Cortex of kidney (tissue), 1 donor: Measurements from ENCODE around the gene PRR7.
A peak's percentile ranks its signal among the peaks of the same experiment; 100 is the strongest.
"Not testable (repeated sequence)": the region's sequence is repeated elsewhere in the genome, so short reads cannot be mapped to it uniquely, and the experiment has no call there.

Source experiments
- DNase-seq: peaks from one replicate; lab custom pipeline; 2025; lab: John Stamatoyannopoulos, UW

Gene PRR7

GRCh38 chr5:177484902-177485549 lies 38.4 kb downstream of the PRR7 start:
- no peak for DNase-seq

- DNase-seq = not testable (repeated sequence)
Measured at GRCh38 chr5:177485753-177486152, 39.1 kb downstream of the PRR7 start.

- no peak for DNase-seq
Measured at GRCh38 chr5:177486256-177486655, 39.6 kb downstream of the PRR7 start.

GRCh38 chr5:177487144-177487543 lies 40.5 kb downstream of the PRR7 start:
- no peak for DNase-seq

GRCh38 chr5:177487975-177488374 lies 41.4 kb downstream of the PRR7 start:
- DNase-seq = no peak

- no peak for DNase-seq
Measured at GRCh38 chr5:177489119-177489716, 42.6 kb downstream of the PRR7 start.

GRCh38 chr5:177490311-177490991 lies 43.8 kb downstream of the PRR7 start:
- no peak for DNase-seq

GRCh38 chr5:177490992-177491391 lies 44.4 kb downstream of the PRR7 start:
- no peak for DNase-seq

GRCh38 chr5:177491429-177491945 lies 44.9 kb downstream of the PRR7 start:
- no peak for DNase-seq

- DNase-seq = no peak
Measured at GRCh38 chr5:177491983-177492746, 45.6 kb downstream of the PRR7 start.

GRCh38 chr5:177492841-177493240 lies 46.2 kb downstream of the PRR7 start:
- no peak for DNase-seq

GRCh38 chr5:177493795-177494345 lies 47.3 kb downstream of the PRR7 start:
- DNase-seq = no peak

GRCh38 chr5:177494346-177495195 lies 48.0 kb downstream of the PRR7 start:
- no peak for DNase-seq

- DNase-seq = no peak
Measured at GRCh38 chr5:177495243-177496060, 48.8 kb downstream of the PRR7 start.

GRCh38 chr5:177496070-177496726 lies 49.6 kb downstream of the PRR7 start:
- DNase-seq = no peak

- no peak for DNase-seq
Measured at GRCh38 chr5:177496727-177497291, 50.2 kb downstream of the PRR7 start.

GRCh38 chr5:177497292-177498012 lies 50.8 kb downstream of the PRR7 start, which contains the start of gene PDLIM7:
Gene PDLIM7, minus strand, starts transcription at chr5:177497604. Its CDS starts 1,092 bp downstream, at chr5:177496512.
- DNase-seq = peak; percentile 78

- no peak for DNase-seq
Measured at GRCh38 chr5:177498013-177498787, 51.6 kb downstream of the PRR7 start.
